Left ventricle myocardium inferior (tissue), 1 donor: Measurements from ENCODE around the gene UGT2A1. TPM values are rescaled to one million over a fixed set of nuclear protein-coding genes. Genes with fewer than 3 reads are reported as not detected.

Experiments used
- DNase-seq: peaks from one replicate; pipeline ENCODE4 v3.0.0-alpha.2; 2020
- H3K27ac ChIP-seq: fragments of 200-600 bp; replicated peaks from 2 replicates; pipeline ENCODE4 v1.8.0; 2021
- H3K27me3 ChIP-seq: fragments of 200-600 bp; 2 replicates; pipeline ENCODE4 v1.8.0; 2021; ENCODE audit warnings: low read depth
- H3K36me3 ChIP-seq: fragments of 200-600 bp; 2 replicates; pipeline ENCODE4 v1.8.0; 2021
- H3K4me1 ChIP-seq: fragments of 200-600 bp; 2 replicates; pipeline ENCODE4 v1.8.0; 2021
- H3K4me3 ChIP-seq: fragments of 200-600 bp; 2 replicates; pipeline ENCODE4 v1.8.0; 2021; ENCODE audit warnings: mild to moderate bottlenecking, moderate library complexity
- H3K9me3 ChIP-seq: fragments of 200-600 bp; replicated peaks from 2 replicates; pipeline ENCODE4 v1.8.0; 2021
- intact Hi-C: fragments of 100-400 bp; cut with micrococcal nuclease; formaldehyde crosslinking; loops from one replicate; pipeline ENCODE4 v1.11.0; 2022
- total RNA-seq: library from RNA; stranded (reverse); fragmentation: NEBNext Ultra II Directional; extraction: Animal tissue kit (Norgen Biotek cat#: 25700); gene quantifications from one replicate; pipeline ENCODE4 v1.2.1, GENCODE V29; 2021
- TF ChIP-seq, protein P1 (sequence below): fragments of 200-600 bp; IDR thresholded peaks from 2 replicates; pipeline ENCODE4 v1.8.0; 2021; ENCODE audit warnings: antibody characterized with exemption, mild to moderate bottlenecking, borderline replicate concordance
- donor health status: DM: no; HTN: yes; CAD: no; lungs with severe emphysema.

The UGT2A1 gene
- total RNA-seq, 1 donor from 2014 or later, result not detected

DNA sequence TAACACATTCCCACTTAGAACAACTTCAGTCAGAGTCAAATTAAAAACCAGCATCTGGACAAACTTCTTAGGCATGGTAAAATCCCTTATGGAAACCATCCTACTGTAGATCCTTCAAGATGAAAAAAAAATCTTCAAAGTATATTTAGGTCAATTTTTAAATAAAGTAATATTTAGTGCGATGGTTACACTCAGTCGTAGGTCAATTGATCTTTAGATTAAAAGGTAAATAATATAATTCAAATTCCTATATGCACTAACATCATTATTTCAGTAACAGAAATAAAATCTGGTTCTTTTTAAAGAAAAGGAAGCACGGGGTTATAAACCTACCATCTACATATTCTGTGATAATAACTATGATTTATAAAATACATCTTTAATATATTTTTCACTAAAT, 13.5 kb downstream of the UGT2A1 start, which contains the start of gene UGT2A2:
Gene UGT2A2, minus strand, starts transcription at position 101 of the 400 bp plus-strand sequence. Its CDS starts 2 bp downstream, at position 99.
- DNase-seq, result no peak
- no peaks in the 10 kb centered on the region for H3K27me3 ChIP-seq
- no peaks in the 10 kb centered on the region for H3K9me3 ChIP-seq
- intact Hi-C loops, result no loop called here
- H3K36me3 ChIP-seq, result no peaks in the 10 kb centered on the region
- no peak within 1 kb of the TSS for H3K4me3 ChIP-seq
- TF ChIP-seq, protein P1, sequence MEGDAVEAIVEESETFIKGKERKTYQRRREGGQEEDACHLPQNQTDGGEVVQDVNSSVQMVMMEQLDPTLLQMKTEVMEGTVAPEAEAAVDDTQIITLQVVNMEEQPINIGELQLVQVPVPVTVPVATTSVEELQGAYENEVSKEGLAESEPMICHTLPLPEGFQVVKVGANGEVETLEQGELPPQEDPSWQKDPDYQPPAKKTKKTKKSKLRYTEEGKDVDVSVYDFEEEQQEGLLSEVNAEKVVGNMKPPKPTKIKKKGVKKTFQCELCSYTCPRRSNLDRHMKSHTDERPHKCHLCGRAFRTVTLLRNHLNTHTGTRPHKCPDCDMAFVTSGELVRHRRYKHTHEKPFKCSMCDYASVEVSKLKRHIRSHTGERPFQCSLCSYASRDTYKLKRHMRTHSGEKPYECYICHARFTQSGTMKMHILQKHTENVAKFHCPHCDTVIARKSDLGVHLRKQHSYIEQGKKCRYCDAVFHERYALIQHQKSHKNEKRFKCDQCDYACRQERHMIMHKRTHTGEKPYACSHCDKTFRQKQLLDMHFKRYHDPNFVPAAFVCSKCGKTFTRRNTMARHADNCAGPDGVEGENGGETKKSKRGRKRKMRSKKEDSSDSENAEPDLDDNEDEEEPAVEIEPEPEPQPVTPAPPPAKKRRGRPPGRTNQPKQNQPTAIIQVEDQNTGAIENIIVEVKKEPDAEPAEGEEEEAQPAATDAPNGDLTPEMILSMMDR, result no peak
- no peak within 1 kb of the TSS for H3K27ac ChIP-seq
- no peaks in the 10 kb centered on the region for H3K4me1 ChIP-seq

DNA sequence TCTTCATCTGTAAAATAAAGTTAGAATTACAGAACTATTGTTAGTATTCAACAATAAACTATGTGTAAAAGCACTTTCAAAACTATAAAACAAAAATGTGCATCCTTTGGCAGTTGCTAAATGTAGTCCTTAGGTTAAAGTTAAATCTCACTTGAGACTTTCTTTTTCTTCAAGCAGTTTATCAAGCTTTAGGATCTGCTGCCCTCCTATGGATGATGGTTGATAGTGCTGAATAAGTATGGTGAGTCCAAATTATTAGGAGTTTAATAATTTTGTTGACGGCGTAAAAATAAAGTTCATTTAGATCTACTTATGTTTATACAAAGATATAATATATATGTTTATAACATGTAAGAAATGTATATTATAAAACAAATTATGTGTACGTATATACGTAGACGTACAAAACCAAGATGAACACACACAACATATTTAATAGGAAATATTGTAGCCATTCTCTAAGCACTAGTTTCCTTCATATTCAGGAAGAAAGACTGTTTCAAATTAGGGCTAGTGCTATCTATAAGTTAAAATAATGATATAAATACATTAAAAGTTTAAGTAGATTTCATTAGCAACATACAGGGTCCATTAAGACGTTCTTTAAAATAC, 35.9 kb downstream of the UGT2A1 start:
- no peak for DNase-seq
- no peaks in the 10 kb centered on the region for H3K27me3 ChIP-seq
- H3K9me3 ChIP-seq, result peaks cover 24% of the 10 kb centered on the region
- TF ChIP-seq, protein P1, result no peak
- no peak overlapping the region for H3K4me3 ChIP-seq
- no peaks in the 10 kb centered on the region for H3K36me3 ChIP-seq
- no peaks in the 10 kb centered on the region for H3K4me1 ChIP-seq
- intact Hi-C loops, result no loop called here
- no peak overlapping the region for H3K27ac ChIP-seq

DNA sequence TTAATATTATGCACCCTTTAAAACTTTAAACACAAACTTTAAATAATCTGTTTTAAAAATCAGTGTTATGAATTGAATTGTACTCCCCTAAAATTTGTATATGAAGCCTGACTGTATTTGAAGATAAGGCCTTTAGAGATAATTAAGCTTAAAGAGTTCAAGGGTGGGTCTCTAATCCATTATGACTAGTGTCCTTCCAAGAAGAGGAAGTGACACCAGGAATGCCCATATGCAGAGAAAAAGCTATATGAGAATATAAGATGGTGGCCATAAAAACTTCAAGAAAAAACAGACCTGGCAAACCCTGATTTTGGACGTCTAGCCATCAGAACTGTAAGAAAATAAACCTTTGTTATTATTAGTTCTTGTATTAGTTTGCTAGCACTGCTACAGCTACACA, 42.6 kb downstream of the UGT2A1 start:
- Histone ChIP-seq H3K4me1 (no peaks in the 10 kb centered on the region), H3K36me3 (no peaks in the 10 kb centered on the region), H3K9me3 (no peaks in the 10 kb centered on the region), H3K4me3 (no peak overlapping the region), H3K27me3 (no peaks in the 10 kb centered on the region), H3K27ac (no peak overlapping the region)
- intact Hi-C loops, result no loop called here
- no peak for DNase-seq
- TF ChIP-seq, protein P1, result no peak

DNA sequence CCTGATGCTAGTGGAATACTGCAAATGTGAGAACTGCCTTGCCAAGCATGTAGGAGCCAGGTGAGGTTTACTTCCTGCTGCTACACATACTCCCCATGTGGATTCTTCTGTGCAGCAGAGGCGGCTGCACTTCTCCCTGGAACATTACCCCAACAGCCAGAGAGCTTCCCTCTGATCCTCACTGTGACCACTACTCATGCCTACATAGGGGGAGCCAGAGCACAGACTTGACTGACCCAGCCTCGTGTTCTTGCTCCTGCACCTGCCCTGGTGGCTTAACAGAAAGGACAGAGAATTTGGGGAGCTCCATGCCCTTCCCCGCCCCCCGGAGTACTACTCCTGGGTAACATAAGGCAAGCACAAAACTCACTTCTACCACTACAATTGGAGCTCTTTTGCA, 52.0 kb downstream of the UGT2A1 start:
- Histone ChIP-seq H3K9me3 (peaks cover 3% of the 10 kb centered on the region), H3K36me3 (no peaks in the 10 kb centered on the region), H3K4me1 (no peaks in the 10 kb centered on the region), H3K4me3 (no peak overlapping the region), H3K27ac (no peak overlapping the region), H3K27me3 (no peaks in the 10 kb centered on the region)
- TF ChIP-seq, protein P1, result no peak
- intact Hi-C loops, result no loop called here
- DNase-seq, result no peak

DNA sequence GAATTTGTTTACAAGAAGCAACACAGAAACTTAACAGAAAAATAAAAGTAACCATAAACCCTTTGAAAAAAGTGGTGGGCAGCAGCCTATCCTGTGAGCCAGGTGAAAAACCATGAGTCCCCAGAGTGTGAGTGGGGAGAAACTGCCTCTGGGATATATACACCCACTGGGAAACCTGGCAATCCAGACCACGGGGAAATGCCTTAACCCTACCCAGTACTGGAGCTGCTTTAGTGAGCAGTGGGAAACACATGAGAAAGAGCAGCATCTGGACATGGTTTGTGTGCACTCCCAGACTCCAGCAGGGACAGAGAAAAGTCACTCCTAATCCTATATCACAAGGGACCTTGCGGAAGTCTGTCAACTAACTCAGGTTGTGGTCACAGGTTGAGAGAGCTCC, 53.0 kb downstream of the UGT2A1 start:
- TF ChIP-seq, protein P1, result no peak
- no peak overlapping the region for H3K27ac ChIP-seq
- no peaks in the 10 kb centered on the region for H3K36me3 ChIP-seq
- H3K27me3 ChIP-seq, result no peaks in the 10 kb centered on the region
- intact Hi-C loops, result no loop called here
- DNase-seq, result no peak
- H3K9me3 ChIP-seq, result peaks cover 3% of the 10 kb centered on the region
- no peaks in the 10 kb centered on the region for H3K4me1 ChIP-seq
- H3K4me3 ChIP-seq, result no peak overlapping the region
